Activated T-cell treated with anti-CD3 and anti-CD28 coated beads for 4 hours (primary cell): ENCODE results near the gene GSX2.
"Not testable (repeated sequence)": the region's sequence is repeated elsewhere in the genome, so short reads cannot be mapped to it uniquely, and the experiment has no call there.

Experiments used
- DNase-seq: peaks from one replicate; pipeline ENCODE4 v3.0.0-alpha.2; 2020

GSX2 gene

GRCh38 chr4:54099748-54100574, at the start of gene GSX2:
Gene GSX2, plus strand, starts transcription at chr4:54100163. Its CDS starts 182 bp downstream, at chr4:54100345.
- no peak for DNase-seq

- DNase-seq, result no peak
Measured at GRCh38 chr4:54050214-54050904, 49.6 kb upstream of the GSX2 start.

- not testable (repeated sequence) for DNase-seq
Measured at GRCh38 chr4:54053322-54053721, 46.6 kb upstream of the GSX2 start.

GRCh38 chr4:54054501-54054900, 45.5 kb upstream of the GSX2 start:
- DNase-seq, result no peak

GRCh38 chr4:54055494-54055893, 44.5 kb upstream of the GSX2 start:
- DNase-seq, result no peak

GRCh38 chr4:54056360-54056759, 43.6 kb upstream of the GSX2 start:
- no peak for DNase-seq

GRCh38 chr4:54058171-54058570, 41.8 kb upstream of the GSX2 start:
- DNase-seq, result no peak

- no peak for DNase-seq
Measured at GRCh38 chr4:54060116-54060515, 39.8 kb upstream of the GSX2 start.

GRCh38 chr4:54061067-54061466, 38.9 kb upstream of the GSX2 start:
- DNase-seq, result no peak

- no peak for DNase-seq
Measured at GRCh38 chr4:54061873-54062272, 38.1 kb upstream of the GSX2 start.

- DNase-seq, result no peak
Measured at GRCh38 chr4:54062392-54062791, 37.6 kb upstream of the GSX2 start.

- no peak for DNase-seq
Measured at GRCh38 chr4:54063229-54063628, 36.7 kb upstream of the GSX2 start.

- peak; percentile 10 for DNase-seq
Measured at GRCh38 chr4:54063737-54064316, 36.1 kb upstream of the GSX2 start.

GRCh38 chr4:54064317-54065111, 35.4 kb upstream of the GSX2 start, which contains the start of gene CHIC2:
Gene CHIC2, minus strand, starts transcription at chr4:54064605. Its CDS starts 305 bp downstream, at chr4:54064300.
- peak; percentile 92 for DNase-seq

GRCh38 chr4:54065282-54066087, 34.5 kb upstream of the GSX2 start:
- no peak for DNase-seq

GRCh38 chr4:54066088-54066415, 33.9 kb upstream of the GSX2 start:
- DNase-seq, result no peak

- no peak for DNase-seq
Measured at GRCh38 chr4:54066718-54067129, 33.2 kb upstream of the GSX2 start.

- no peak for DNase-seq
Measured at GRCh38 chr4:54067166-54067565, 32.8 kb upstream of the GSX2 start.

- DNase-seq, result no peak
Measured at GRCh38 chr4:54073271-54073880, 26.6 kb upstream of the GSX2 start.

GRCh38 chr4:54074381-54074780, 25.6 kb upstream of the GSX2 start:
- DNase-seq, result no peak

- no peak for DNase-seq
Measured at GRCh38 chr4:54076673-54077072, 23.3 kb upstream of the GSX2 start.

- no peak for DNase-seq
Measured at GRCh38 chr4:54077812-54078211, 22.2 kb upstream of the GSX2 start.
